Measurements from ENCODE around the gene NPAS4.

- no peak for TF ChIP-seq EZH2 (IDR thresholded peaks at IDR 0.05; ENCODE audit: insufficient read depth, poor library complexity, severe bottlenecking)
- no peak for TF ChIP-seq EZH2phosphoT487 (IDR thresholded peaks at IDR 0.05; ENCODE audit: insufficient read depth, low read depth)
These were observed 5.5 kb downstream of the NPAS4 start for GRCh38 chr11:66426314-66426713.
